ENCODE results near the gene LRRC75A.
A peak's percentile ranks its signal among the peaks of the same experiment; 100 is the strongest.

LRRC75A gene

GRCh38 chr17:16489431-16489830 is 2.6 kb downstream of the LRRC75A start:
- TF ChIP-seq CTCF (IDR thresholded peaks at IDR 0.05; ENCODE audit: poor library complexity, severe bottlenecking) = no peak
- H3K4me1 ChIP-seq (ENCODE audit: insufficient read depth, poor library complexity, severe bottlenecking) = peaks cover 12% of the 10 kb centered on the region
- no peak for ATAC-seq (ENCODE audit: low read depth)

GRCh38 chr17:16488968-16489337 is 3.0 kb downstream of the LRRC75A start:
- no peaks in the 10 kb centered on the region for H3K27me3 ChIP-seq (ENCODE audit: insufficient read depth, poor library complexity, severe bottlenecking)
- no peak overlapping the region for H3K27ac ChIP-seq (ENCODE audit: poor library complexity, severe bottlenecking)
- H3K9me3 ChIP-seq (ENCODE audit: severe bottlenecking) = no peaks in the 10 kb centered on the region
- TF ChIP-seq CTCF (IDR thresholded peaks at IDR 0.05; ENCODE audit: poor library complexity, severe bottlenecking) = no peak
- no peak overlapping the region for H3K4me3 ChIP-seq (ENCODE audit: severe bottlenecking)
- H3K36me3 ChIP-seq (ENCODE audit: low read depth) = no peaks in the 10 kb centered on the region
- H3K4me1 ChIP-seq (ENCODE audit: insufficient read depth, poor library complexity, severe bottlenecking) = peaks cover 12% of the 10 kb centered on the region
- ATAC-seq (ENCODE audit: low read depth) (no peak), DNase-seq (ENCODE audit: low spot score) (no peak)

More at GRCh38 chr17:16489431-16489830, 2.6 kb downstream of the LRRC75A start:
- H3K36me3 ChIP-seq (ENCODE audit: low read depth) = no peaks in the 10 kb centered on the region
- H3K9me3 ChIP-seq (ENCODE audit: severe bottlenecking) = no peaks in the 10 kb centered on the region
- no peak for DNase-seq (ENCODE audit: low spot score)
- no peak overlapping the region for H3K4me3 ChIP-seq (ENCODE audit: severe bottlenecking)
- H3K27ac ChIP-seq (ENCODE audit: poor library complexity, severe bottlenecking) = no peak overlapping the region
- no peaks in the 10 kb centered on the region for H3K27me3 ChIP-seq (ENCODE audit: insufficient read depth, poor library complexity, severe bottlenecking)

- Histone ChIP-seq H3K27ac (ENCODE audit: poor library complexity, severe bottlenecking) (no peak overlapping the region), H3K27me3 (ENCODE audit: insufficient read depth, poor library complexity, severe bottlenecking) (no peaks in the 10 kb centered on the region), H3K4me3 (ENCODE audit: severe bottlenecking) (no peak overlapping the region), H3K4me1 (ENCODE audit: insufficient read depth, poor library complexity, severe bottlenecking) (peaks cover 12% of the 10 kb centered on the region), H3K36me3 (ENCODE audit: low read depth) (no peaks in the 10 kb centered on the region), H3K9me3 (ENCODE audit: severe bottlenecking) (no peaks in the 10 kb centered on the region)
- ATAC-seq (ENCODE audit: low read depth) = no peak
- no peak for TF ChIP-seq CTCF (IDR thresholded peaks at IDR 0.05; ENCODE audit: poor library complexity, severe bottlenecking)
- DNase-seq (ENCODE audit: low spot score) = no peak
These were observed 3.6 kb downstream of the LRRC75A start for GRCh38 chr17:16488186-16488967.

- no peak for TF ChIP-seq CTCF (IDR thresholded peaks at IDR 0.05; ENCODE audit: poor library complexity, severe bottlenecking)
- DNase-seq (ENCODE audit: low spot score) (peak; percentile 93), ATAC-seq (ENCODE audit: low read depth) (peak; percentile 81)
- Histone ChIP-seq H3K4me1 (ENCODE audit: insufficient read depth, poor library complexity, severe bottlenecking) (peaks cover 12% of the 10 kb centered on the region), H3K27ac (ENCODE audit: poor library complexity, severe bottlenecking) (peak overlapping the region; percentile 48), H3K27me3 (ENCODE audit: insufficient read depth, poor library complexity, severe bottlenecking) (no peaks in the 10 kb centered on the region), H3K36me3 (ENCODE audit: low read depth) (no peaks in the 10 kb centered on the region), H3K4me3 (ENCODE audit: severe bottlenecking) (no peak overlapping the region), H3K9me3 (ENCODE audit: severe bottlenecking) (no peaks in the 10 kb centered on the region)
These were observed 5.4 kb downstream of the LRRC75A start for GRCh38 chr17:16486373-16487250.
